ENCODE data around the gene LCP2. TPM values are rescaled to one million over a fixed set of nuclear protein-coding genes. Genes with fewer than 3 reads are reported as not detected.

Gene LCP2
- total RNA-seq, 1 donor from 2014 or later, result not detected

DNA sequence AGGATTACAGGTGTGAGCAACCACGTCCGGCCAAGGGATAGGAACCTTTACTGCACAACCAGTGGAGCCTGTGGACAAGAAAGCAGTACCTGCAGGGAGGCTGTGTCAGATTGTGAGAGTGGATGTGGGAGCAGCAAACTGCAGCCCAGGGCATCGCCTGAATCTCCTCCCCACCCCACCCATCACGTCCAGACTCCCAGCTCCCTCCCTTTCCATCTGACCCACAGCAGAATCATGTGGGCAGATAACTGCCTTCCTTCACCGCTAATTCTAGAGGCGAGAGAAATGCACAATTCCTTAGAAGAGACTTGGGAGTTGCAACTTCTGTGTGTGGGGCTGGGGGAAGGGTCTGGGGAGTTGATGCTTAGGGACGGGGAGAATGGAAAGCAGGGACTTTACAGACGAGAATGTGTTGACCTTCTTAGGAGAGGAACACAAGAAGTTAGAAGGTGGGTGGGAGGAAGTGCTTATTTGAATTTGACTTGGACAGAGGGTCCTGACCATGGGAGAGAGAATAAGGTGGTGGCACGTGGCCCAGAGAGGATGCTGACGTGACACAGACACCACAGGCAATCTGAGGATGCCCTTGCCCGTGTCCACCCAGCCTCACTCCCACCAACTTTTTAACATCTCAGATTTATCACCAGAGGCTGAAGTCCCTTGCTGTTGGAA, 4.5 kb upstream of the LCP2 start:
- Mint-ChIP-seq H3K27me3 (ENCODE audit: low read depth) (peaks cover 2% of the 10 kb centered on the region), H3K4me3 (no peak overlapping the region), H3K9me3 (peaks cover 3% of the 10 kb centered on the region), H3K36me3 (no peaks in the 10 kb centered on the region), H3K27ac (no peak overlapping the region), H3K4me1 (peaks cover 8% of the 10 kb centered on the region)
- TF ChIP-seq, protein P1, sequence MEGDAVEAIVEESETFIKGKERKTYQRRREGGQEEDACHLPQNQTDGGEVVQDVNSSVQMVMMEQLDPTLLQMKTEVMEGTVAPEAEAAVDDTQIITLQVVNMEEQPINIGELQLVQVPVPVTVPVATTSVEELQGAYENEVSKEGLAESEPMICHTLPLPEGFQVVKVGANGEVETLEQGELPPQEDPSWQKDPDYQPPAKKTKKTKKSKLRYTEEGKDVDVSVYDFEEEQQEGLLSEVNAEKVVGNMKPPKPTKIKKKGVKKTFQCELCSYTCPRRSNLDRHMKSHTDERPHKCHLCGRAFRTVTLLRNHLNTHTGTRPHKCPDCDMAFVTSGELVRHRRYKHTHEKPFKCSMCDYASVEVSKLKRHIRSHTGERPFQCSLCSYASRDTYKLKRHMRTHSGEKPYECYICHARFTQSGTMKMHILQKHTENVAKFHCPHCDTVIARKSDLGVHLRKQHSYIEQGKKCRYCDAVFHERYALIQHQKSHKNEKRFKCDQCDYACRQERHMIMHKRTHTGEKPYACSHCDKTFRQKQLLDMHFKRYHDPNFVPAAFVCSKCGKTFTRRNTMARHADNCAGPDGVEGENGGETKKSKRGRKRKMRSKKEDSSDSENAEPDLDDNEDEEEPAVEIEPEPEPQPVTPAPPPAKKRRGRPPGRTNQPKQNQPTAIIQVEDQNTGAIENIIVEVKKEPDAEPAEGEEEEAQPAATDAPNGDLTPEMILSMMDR (IDR thresholded peaks at IDR 0.05; ENCODE audit: unreplicated experiment), result no peak
- no peak for DNase-seq (ENCODE audit: low spot score in 2 of 2, unreplicated experiment in 2 of 2)

- Mint-ChIP-seq H3K4me3 (no peak overlapping the region), H3K4me1 (peaks cover 8% of the 10 kb centered on the region), H3K27me3 (ENCODE audit: low read depth) (peaks cover 2% of the 10 kb centered on the region), H3K27ac (no peak overlapping the region), H3K9me3 (peaks cover 3% of the 10 kb centered on the region), H3K36me3 (no peaks in the 10 kb centered on the region)
- TF ChIP-seq, protein P1 (IDR thresholded peaks at IDR 0.05; ENCODE audit: unreplicated experiment), result no peak
- DNase-seq (ENCODE audit: low spot score in 2 of 2, unreplicated experiment in 2 of 2), result no peak
Measured at GRCh38 chr5:170301149-170301548, 3.6 kb upstream of the LCP2 start.

GRCh38 chr5:170300361-170301013, 2.9 kb upstream of the LCP2 start:
- no peaks in the 10 kb centered on the region for H3K36me3 Mint-ChIP-seq
- peaks cover 3% of the 10 kb centered on the region for H3K9me3 Mint-ChIP-seq
- DNase-seq (ENCODE audit: low spot score in 2 of 2, unreplicated experiment in 2 of 2), result no peak
- peaks cover 8% of the 10 kb centered on the region for H3K4me1 Mint-ChIP-seq
- TF ChIP-seq, protein P1 (IDR thresholded peaks at IDR 0.05; ENCODE audit: unreplicated experiment), result no peak
- H3K27me3 Mint-ChIP-seq (ENCODE audit: low read depth), result peaks cover 2% of the 10 kb centered on the region
- no peak overlapping the region for H3K4me3 Mint-ChIP-seq
- no peak overlapping the region for H3K27ac Mint-ChIP-seq

DNA sequence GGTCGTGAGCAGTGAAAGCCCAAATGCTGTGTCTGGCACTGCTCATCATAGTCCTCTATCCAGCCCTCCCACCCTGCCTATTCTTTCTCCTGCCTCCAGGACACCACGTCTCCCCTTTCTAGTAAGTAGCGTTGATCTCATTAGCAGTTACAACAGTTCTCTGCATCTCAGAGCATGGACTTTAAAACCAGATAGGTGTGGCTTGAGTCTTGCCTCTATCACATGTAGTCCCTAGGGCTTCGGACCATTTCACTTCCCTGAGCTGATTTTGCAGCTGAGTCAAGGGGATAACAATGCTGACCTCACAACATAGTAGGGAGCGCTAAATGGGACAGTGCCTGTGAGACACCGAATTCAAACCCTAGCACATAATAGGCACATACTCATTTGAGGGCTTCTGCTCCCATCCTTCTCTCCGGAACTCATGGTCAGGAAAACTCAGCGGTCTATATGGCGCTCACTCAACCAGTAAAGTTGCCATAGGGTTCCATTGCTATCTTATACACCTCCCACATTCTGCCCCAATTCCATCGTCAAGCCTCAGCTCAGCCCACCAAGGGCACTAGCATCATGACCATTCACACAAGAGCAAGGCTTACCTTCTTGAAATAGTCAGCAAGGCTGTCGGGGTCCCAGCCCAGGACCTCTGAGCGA, 515 bp downstream of the LCP2 start:
- Mint-ChIP-seq H3K4me3 (no peak overlapping the region), H3K27ac (no peak overlapping the region), H3K36me3 (no peaks in the 10 kb centered on the region), H3K27me3 (ENCODE audit: low read depth) (peaks cover 7% of the 10 kb centered on the region), H3K4me1 (no peaks in the 10 kb centered on the region), H3K9me3 (no peaks in the 10 kb centered on the region)
- TF ChIP-seq, protein P1 (IDR thresholded peaks at IDR 0.05; ENCODE audit: unreplicated experiment), result no peak
- no peak for DNase-seq (ENCODE audit: low spot score in 2 of 2, unreplicated experiment in 2 of 2)

DNA sequence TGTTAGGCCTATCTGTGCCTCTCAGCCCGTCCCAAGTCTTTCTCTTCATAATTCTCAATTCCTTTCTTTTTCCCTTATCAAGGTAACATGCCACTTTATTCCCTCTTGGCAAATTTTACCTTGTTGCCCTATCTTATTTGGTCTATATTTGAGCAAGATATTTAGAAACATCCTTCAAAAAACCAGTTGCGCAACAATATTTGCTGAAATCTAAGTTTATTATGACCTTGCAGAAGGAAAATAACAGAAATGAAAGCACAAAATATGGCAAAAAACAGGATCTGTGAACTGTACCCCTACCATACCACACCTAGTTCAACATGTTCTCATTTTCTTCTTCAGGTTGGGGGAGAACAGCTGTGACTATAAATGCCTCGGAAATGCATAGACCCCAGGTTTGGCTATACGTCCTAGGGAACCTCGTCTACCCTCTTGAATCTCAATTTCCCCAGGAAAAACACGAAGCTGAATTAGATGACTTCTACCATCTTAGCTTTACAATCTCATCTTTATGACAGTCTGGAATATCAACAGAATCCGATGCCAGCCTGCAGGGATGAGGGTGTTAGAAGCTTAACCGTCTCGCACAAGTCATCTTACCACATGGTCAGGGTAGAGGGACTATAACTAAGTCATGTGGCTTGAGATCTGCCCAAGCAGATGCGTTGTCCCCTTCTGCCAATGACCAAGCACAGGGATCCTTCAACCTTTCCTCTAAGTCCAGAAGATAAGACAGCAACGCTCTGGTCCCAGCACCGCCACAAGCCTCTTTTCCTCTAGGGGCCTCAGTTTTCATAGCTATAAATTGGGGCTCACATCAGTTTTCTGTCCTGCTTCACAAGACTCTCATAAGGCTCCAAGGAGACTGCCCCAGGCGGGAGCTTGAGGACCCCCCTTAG, 1.3 kb downstream of the LCP2 start:
- Mint-ChIP-seq H3K27me3 (ENCODE audit: low read depth) (peaks cover 8% of the 10 kb centered on the region), H3K27ac (no peak overlapping the region), H3K9me3 (no peaks in the 10 kb centered on the region), H3K4me3 (no peak overlapping the region), H3K4me1 (no peaks in the 10 kb centered on the region), H3K36me3 (no peaks in the 10 kb centered on the region)
- no peak for DNase-seq (ENCODE audit: low spot score in 2 of 2, unreplicated experiment in 2 of 2)
- TF ChIP-seq, protein P1 (IDR thresholded peaks at IDR 0.05; ENCODE audit: unreplicated experiment), result no peak
